GM18861 (cell line): ENCODE measurements around the gene FASTK.
A peak's percentile ranks its signal among the peaks of the same experiment; 100 is the strongest.
"Not testable (repeated sequence)": the region's sequence is repeated elsewhere in the genome, so short reads cannot be mapped to it uniquely, and the experiment has no call there.

Experiments used
- ATAC-seq: cut with Tn5 transposase; IDR thresholded peaks from one replicate; pipeline ENCODE4 v1.9.1; 2021; ENCODE audit not compliant: unreplicated experiment

Gene FASTK

DNA sequence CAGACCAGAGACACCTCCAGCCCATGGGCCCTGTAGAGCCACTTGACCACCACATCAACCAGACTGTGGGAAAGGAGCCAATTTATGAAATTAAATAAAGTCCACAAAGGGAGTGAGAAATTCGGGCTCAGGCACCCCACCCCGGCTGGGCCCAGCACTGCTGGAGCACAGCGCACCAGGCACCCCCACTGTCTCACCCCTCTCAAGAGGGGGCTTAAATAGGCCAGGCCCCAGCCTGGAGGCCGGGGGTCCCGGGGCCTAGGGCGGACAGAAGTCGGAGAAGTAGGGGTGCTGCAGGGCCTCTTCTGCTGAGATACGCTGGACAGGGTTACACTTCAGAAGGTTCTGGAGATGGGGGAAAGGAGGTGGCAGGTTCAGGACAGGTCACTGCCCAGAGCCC, 26.9 kb downstream of the FASTK start:
- ATAC-seq, result no peak

DNA sequence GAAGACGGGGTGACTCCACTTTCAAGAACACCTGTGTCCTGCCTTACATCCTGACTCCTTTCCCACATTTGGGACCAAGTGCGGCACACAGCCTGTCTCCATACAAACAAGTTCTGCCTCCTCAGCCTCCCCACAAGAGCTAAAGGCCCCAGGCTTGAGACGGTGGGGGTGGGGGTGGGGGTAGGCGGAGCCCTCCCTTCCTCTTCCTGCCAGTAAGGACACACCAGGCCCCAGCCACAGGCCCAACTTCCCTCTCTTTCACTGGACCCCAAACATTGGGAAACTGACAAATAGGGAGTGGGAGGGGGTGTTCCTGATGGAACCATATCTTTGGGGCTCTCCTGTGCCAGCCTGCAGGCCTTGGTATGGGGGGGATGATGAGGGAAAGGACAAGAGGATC, 27.5 kb downstream of the FASTK start:
- ATAC-seq, result no peak

DNA sequence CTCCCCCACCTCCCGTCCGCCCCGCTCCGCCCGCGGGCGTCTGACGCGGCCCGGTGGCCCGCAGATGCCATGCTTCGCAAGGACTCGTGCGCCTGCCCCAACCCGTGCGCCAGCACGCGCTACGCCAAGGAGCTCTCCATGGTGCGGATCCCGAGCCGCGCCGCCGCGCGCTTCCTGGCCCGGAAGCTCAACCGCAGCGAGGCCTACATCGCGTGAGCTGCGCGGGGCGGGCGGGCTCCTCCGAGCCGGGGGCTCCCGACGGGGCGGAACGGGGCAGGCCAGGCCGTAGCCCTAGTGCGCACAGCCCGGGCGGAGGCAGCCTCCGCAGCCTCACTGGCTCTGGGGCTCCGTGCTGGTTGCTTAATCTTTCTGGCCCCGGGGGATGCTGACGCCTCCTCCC, 29.5 kb downstream of the FASTK start:
- no peak for ATAC-seq

DNA sequence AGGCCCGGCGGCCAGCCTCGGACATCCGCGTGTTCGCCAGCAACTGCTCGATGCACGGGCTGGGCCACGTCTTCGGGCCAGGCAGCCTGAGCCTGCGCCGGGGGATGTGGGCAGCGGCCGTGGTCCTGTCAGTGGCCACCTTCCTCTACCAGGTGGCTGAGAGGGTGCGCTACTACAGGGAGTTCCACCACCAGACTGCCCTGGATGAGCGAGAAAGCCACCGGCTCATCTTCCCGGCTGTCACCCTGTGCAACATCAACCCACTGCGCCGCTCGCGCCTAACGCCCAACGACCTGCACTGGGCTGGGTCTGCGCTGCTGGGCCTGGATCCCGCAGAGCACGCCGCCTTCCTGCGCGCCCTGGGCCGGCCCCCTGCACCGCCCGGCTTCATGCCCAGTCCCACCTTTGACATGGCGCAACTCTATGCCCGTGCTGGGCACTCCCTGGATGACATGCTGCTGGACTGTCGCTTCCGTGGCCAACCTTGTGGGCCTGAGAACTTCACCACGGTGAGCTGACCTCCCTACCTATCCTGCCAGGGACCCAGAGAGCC, 31.6 kb downstream of the FASTK start:
- no peak for ATAC-seq

DNA sequence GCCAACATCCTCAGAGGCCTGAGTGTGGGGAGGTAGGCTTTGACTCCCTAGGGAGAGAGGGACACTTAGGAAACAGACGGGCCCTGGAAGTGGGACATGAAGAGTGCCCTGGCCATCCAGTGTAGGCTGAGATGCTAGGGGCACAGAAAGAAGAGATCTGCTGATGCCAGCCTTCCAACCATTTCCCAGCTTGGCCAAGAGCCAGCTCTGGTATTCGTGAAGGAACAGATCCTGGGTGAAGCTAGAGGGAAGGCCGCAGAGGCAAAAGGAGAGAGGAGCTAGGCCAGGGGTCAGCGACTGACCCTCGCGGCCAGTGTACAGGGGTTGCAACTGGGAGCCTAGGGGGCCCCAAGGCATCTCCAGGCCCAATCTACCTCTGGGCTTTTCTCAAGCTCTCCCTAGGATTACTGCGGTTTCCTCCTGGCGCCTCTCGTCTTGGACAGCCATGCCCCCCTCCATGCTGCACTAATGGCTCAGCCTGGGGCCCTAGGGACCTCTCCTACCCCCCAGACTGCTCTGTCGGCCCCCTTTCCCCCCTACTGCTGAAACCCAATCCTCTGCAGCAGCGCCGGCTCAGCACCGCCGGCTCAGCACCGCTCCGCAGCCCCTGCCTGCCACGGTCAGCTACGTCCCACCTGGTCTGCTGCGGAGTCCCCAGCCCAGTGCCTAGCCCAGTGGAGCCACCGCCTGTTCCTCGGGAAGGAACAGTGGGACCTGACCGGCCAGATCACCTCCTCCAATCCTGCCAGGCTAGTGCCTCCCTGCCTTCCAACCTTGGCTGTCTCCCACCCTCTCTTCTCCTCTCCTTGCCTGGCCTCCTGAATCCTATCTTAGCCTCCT, 32.4 kb downstream of the FASTK start, which contains the start of gene ASIC3:
Gene ASIC3, plus strand, starts transcription at position 556 of the 840 bp plus-strand sequence. CDS start 355 bp downstream, outside the sequence.
- no peak for ATAC-seq

DNA sequence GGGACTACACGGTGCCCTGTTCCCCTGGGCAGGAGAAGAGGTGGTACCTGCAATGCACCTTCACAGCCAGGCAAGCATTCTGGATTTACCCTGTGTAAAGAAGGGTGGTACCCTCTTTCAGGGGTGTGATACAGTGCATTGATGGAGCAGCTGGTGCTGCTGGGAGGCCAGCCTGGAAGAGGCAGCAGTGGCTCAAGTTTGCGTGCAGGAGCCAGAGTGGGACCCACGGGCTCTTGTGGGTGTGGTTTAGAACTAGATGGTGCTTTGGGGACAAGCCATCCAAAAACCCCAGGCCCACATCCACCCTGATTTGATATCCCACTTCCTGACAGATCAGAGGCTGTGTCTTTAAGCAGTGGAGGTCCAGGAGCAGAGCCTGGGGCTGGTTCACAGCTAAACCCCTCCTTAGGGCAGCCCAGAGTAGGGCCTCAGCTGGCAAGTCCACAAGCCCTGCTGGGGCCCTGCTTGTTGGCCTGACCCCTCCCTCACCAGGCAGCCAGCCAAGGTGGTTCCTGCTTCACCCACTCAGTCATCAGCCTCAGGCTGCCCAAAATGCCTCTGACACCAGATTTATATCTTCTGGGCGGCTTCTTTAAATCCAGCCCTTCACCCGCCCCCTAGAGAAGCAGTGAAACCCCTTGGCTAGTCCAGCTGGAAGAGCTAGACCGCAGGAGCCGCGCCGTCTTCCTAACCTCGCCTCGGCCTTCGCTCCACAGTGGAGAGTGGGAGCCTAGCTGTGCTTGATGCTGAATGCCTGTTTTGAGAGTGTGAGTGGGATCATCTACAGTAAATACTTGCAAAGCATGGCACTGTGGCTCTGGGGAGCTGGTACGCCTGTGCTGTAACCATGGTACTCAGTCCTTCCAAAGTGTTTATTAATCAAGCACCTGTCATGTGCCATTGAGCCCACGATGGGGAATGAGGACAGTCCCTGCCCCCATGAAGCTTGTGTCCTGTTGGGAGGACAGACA, 33.7 kb downstream of the FASTK start:
- no peak for ATAC-seq

DNA sequence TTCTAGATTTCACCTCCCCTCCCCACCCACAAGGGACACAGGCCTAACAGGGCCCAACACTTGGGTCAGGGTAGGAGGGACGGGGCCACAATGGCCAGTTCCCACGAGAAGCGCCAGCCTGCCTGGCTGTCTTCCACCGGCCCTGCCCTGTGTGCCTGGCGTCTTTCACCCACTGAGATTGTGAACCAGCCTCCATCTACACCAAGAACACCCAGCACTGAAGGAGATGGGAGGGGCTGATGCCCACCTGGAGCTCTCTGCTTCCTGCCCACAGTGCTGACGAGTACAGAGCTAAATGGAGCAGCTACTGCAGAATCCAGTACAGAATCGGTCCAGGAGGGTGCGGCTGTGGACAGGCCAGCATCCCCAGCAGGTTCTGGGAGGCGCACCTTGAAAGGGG, 34.6 kb downstream of the FASTK start:
- no peak for ATAC-seq

DNA sequence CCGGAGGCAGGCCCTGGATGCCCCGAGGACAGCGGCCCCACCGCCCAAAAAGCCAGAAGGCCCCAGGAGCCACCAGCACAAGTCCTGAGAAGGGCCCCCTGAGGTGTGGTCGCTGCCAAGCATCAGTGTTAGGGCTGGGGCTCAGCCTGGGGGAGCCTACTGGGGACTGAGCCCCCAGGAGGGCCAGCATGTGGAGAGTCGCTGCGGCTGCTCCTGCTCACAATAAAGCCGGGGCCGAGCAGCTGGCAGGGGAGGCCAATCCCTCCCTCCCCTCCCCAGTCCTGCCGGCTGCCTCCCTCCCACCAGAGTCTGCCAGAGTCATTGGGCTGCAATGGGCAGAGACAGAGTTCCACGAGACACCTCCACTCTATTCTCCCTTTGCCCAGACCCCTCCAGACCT, 35.3 kb downstream of the FASTK start:
- no peak for ATAC-seq

DNA sequence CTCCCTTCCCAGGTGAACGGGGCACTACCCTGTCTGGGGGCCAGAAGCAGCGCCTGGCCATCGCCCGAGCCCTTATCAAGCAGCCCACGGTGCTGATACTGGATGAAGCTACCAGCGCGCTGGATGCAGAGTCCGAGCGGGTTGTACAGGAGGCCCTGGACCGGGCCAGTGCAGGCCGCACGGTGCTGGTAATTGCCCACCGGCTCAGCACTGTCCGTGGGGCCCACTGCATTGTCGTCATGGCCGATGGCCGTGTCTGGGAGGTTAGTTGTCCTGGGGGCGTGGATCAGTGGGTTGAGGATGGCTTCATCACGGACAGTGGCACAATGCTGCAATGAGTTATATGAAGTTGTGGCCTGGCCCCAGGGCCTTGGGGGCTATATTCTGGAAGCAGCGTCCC, 36.6 kb downstream of the FASTK start:
- ATAC-seq, result no peak

DNA sequence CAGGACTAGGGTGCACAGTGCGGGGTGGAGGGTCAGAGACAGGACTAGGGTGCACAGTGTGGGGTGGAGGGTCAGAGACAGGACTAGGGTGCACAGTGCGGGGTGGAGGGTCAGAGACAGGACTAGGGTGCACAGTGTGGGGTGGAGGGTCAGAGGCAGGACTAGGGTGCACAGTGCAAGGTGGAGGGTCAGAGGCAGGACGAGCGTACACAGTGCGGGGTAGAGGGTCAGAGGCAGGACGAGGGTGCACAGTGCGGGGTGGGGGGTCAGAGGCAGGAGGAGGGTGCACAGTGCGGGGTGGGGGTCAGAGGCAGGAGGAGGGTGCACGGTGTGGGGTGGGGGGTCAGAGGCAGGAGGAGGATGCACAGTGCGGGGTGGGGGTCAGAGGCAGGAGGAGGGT, 37.2 kb downstream of the FASTK start:
- ATAC-seq, result not testable (repeated sequence)

DNA sequence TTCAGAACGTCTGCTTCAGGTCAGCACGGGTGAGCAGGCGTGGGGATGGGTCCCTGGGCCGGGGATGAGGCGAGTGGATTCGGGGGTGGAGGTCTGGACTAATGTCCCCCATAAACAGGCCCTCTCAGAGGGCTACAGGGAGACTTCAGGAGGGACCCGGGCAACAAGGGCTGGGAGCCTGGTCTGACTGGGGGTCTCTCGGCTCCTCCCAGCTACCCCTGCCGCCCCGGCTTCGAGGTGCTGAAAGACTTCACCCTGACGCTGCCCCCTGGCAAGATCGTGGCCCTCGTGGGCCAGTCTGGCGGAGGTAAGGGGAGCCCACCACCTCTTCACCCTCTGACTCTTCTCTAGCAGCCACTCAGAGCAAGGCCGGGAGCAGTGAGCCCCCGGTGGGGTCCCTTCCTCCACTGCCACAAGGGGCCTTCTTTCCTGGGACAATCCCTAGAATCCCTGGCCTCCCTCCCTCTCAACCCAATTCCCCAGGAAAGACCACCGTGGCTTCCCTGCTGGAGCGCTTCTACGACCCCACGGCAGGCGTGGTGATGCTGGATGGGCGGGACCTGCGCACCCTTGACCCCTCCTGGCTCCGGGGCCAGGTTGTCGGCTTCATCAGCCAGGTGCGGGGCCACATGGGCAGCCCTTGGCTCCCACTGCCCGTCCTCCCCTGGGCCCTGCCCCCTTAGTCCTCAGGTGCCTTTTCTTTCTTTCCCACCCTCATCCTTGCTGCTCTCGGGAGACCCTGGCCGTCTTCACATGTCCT, 39.8 kb downstream of the FASTK start:
- no peak for ATAC-seq

DNA sequence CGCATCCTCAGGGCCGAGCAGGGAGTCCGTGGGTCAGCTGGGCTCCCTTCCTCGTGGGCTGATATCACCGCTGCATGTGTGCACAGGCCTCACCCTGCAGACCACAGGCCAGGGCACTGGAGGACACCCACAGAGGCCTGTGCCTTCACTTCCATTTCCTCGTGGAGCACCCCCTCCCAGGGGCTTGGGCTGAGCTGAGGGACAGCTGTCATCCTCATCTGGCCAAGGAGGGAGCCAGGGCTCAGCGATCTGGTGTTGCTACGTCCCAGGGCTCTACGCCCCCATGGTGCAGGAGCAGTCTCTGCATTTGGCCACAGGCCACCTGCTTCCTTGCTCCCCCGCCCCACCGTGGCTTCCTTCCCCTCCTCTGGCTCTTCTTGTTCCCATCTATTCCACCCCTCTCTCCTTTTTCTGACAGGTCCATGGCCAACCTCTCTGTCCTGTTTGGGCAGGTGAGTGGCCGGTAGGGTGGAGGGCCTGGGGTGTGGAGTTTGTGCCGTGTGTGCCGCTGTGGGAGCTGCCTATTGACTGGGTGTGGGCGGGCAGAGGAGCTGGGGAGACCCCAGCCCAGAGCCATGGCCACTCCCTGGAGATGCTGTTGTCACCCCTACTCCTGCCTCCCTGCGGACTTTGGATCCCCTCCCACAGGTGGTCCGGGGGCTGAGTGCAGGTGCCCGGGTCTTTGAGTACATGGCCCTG, 40.6 kb downstream of the FASTK start:
- ATAC-seq, result no peak

DNA sequence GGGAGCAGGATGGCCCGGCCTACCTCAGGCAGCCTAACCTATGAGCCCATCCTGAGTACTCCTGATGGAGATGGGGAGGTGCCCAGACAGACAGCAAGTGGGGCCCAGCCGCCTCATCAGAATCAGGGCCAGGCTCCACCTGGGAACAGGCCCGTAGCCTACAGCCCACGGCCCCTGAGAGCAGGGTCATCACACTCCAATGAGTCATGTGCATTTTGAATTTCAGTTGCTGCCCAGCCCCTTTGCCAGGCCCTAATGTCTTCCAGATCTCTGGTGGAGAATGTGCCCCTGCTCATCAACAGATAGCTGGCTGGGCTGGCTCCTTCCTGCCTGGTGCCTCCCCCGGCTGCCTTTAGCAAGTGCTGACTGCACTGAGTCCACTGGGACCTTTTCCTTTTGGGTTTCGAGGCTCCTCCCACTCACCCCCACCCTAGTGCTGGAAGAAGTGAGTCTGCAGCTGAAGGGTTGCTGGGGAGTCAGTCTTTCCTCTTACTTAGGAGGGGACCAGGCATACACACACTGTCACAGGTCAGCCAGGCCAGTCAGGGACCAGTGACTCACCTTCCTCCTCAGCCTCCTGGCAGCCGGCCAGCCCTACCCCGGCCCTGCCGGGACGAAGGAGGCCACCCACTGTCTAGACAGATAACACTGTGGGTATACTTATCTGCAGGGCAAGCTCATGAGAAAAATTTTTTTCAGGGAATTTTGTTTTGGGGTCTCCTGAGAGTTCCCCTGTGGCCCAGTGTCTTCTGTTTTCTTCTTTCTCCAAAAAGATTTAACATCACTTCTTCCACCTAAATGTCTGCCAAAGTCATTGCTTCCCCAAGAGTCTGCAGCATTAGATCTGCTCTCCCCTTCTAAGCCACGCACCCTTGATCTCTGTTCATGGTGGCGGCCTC, 41.4 kb downstream of the FASTK start:
- ATAC-seq, result peak; percentile 65

DNA sequence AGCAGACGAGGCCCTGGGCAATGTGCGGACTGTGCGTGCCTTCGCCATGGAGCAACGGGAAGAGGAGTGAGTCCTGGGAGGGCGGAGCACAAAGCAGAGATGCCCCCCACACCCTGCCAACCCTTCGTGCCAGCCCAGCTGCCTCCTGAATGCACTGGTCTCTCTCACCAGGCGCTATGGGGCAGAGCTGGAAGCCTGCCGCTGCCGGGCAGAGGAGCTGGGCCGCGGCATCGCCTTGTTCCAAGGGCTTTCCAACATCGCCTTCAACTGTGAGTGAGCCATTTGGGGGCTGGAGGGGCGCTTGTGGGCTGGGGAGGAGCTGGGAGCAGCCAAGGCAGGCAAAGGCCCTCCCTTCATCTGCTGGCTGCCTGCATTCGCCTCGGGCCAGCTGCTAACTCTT, 44.7 kb downstream of the FASTK start:
- ATAC-seq, result no peak

DNA sequence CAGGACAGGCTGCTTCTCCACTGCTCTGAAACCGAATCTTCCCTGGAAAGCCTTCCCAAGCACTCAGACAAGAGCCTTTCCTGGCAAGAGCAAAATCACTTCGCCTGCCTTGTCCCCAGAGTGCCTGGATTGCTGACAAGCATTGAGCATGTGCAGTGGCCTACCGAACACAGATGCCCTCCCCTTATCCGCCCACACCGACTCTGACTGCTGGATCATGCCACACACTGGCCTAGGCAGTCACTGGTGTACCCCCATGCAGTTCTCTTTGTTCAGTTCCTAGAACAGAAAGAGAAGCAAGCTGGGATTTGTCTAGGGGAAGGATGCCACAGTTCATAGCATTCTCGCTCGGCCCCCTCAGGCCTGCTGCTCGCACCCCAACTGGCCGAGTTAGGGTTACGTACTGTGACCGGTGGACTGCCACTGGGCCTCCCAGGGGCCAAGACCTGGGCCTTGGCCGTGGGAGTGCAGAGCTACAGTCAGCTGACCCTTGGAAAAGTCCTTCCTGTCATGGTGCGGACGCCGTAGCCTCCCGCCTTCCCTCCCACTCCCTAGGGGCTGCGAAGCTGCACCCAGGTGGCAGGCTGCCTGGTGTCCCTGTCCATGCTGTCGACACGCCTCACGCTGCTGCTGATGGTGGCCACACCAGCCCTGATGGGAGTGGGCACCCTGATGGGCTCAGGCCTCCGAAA, 45.4 kb downstream of the FASTK start:
- ATAC-seq, result no peak

DNA sequence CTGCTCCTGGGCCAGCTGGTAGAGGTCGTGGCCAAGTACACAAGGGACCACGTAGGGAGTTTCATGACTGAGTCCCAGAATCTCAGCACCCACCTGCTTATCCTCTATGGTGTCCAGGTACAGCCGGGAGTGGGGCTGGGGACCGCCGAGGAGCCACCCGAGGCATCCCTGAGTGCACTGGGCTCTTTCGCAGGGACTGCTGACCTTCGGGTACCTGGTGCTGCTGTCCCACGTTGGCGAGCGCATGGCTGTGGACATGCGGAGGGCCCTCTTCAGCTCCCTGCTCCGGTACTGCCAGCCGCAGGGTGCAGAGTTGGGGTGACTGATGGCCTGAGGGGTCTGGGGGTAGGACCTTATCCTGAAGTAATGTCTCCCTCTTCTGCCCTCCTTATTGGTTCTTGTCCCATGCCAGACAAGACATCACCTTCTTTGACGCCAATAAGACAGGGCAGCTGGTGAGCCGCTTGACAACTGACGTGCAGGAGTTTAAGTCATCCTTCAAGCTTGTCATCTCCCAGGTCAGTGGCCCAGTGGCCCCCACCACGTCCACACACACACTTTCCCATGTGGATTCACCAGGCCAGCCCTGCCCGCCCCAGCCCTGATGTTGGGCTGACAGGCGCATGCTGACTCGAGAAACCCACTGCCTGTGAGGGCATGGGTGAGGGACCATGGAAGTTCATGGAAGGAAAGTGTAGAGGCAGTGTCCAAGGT, 46.1 kb downstream of the FASTK start:
- no peak for ATAC-seq

DNA sequence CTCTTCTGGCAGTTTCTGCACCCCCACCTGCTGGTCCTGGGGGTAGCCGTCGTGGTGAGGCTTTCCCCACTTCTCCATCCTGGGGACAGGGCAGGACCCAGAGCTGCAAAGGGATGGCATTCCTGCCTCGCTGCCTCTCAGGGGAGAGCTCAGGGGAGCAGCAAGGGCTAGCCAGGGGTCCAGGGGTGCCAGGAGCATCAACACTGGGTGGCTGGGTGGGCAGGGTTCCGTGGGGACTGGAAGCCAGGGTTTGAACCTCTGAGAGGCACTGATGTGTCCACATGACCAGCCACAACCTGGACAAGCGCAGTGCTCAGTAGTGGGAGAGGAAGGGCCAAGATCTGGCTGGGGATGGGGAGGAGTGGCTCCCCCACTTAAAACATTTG, 46.8 kb downstream of the FASTK start:
- no peak for ATAC-seq
